HG02588 (cell line): ENCODE measurements around the gene IFNGR2.
"Not testable (repeated sequence)": the region's sequence is repeated elsewhere in the genome, so short reads cannot be mapped to it uniquely, and the experiment has no call there.

ENCODE experiments used
- ATAC-seq: cut with Tn5 transposase; IDR thresholded peaks from one replicate; pipeline ENCODE4 v1.9.1; 2021; ENCODE audit warnings: mild to moderate bottlenecking, moderate library complexity; ENCODE audit not compliant: unreplicated experiment

Gene IFNGR2

GRCh38 chr21:33375101-33375644, 28.0 kb upstream of the IFNGR2 start:
- no peak for ATAC-seq

- ATAC-seq: no peak
Measured at GRCh38 chr21:33377221-33377920, 25.8 kb upstream of the IFNGR2 start.

GRCh38 chr21:33378081-33378480, 25.1 kb upstream of the IFNGR2 start:
- no peak for ATAC-seq

GRCh38 chr21:33379934-33380333, 23.3 kb upstream of the IFNGR2 start:
- not testable (repeated sequence) for ATAC-seq

- ATAC-seq: peak; percentile 49
Measured at GRCh38 chr21:33380483-33380998, 22.7 kb upstream of the IFNGR2 start.

GRCh38 chr21:33381381-33381780, 21.8 kb upstream of the IFNGR2 start:
- not testable (repeated sequence) for ATAC-seq

- peak; percentile 84 for ATAC-seq
Measured at GRCh38 chr21:33383056-33383888, 19.9 kb upstream of the IFNGR2 start.

- no peak for ATAC-seq
Measured at GRCh38 chr21:33384841-33385331, 18.3 kb upstream of the IFNGR2 start.

GRCh38 chr21:33386222-33386784, 16.9 kb upstream of the IFNGR2 start:
- ATAC-seq: no peak

- ATAC-seq: no peak
Measured at GRCh38 chr21:33387294-33387693, 15.9 kb upstream of the IFNGR2 start.

GRCh38 chr21:33388188-33388587, 15.0 kb upstream of the IFNGR2 start:
- ATAC-seq: no peak

GRCh38 chr21:33390479-33390878, 12.7 kb upstream of the IFNGR2 start:
- ATAC-seq: no peak

- no peak for ATAC-seq
Measured at GRCh38 chr21:33391656-33392055, 11.6 kb upstream of the IFNGR2 start.

- ATAC-seq: no peak
Measured at GRCh38 chr21:33392284-33392985, 10.8 kb upstream of the IFNGR2 start.

GRCh38 chr21:33393348-33393747, 9.9 kb upstream of the IFNGR2 start:
- no peak for ATAC-seq

- ATAC-seq: no peak
Measured at GRCh38 chr21:33394260-33394659, 9.0 kb upstream of the IFNGR2 start.

GRCh38 chr21:33395891-33396331, 7.3 kb upstream of the IFNGR2 start:
- ATAC-seq: no peak

GRCh38 chr21:33396436-33396835, 6.8 kb upstream of the IFNGR2 start:
- ATAC-seq: no peak

GRCh38 chr21:33396951-33397350, 6.3 kb upstream of the IFNGR2 start:
- ATAC-seq: no peak

GRCh38 chr21:33397717-33398116, 5.5 kb upstream of the IFNGR2 start:
- no peak for ATAC-seq
